Measurements from ENCODE around the gene IGF2.

Gene IGF2

DNA sequence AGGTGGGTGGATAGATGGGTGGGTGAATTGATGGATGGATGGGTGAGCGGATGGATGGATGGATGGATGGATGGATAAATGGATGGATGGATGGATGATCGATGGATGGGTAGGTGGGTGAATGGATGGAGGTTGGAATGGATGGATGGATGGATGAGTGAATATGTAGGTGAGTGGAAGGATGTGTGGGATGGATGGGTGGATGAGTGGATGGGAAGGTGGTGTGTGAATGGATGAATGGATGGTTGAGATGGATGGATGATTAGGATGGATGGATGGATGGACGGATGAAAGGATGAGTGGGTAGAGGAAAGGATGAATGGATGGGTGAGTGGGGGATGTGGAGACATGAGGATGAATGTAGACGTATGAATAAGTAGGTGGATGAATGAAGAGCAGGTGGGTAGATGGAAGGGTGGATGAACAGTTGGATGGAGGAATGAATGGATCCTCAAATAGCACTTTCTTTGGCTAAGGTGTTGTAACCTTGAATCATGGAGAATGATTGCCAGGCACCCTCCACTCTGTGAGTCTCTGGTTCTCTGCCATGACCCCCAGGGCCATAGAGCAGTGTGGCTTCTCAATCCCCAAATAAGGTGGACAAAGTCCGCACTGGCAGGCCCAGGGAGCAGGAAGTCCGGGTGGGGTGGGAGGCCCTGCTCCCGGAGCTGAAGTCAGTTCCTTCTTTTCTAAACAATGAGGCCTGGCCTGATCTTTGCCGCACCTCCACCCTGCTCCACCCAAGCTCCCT lies 36.9 kb downstream of the IGF2 start:
- DNase-seq = no peak

DNA sequence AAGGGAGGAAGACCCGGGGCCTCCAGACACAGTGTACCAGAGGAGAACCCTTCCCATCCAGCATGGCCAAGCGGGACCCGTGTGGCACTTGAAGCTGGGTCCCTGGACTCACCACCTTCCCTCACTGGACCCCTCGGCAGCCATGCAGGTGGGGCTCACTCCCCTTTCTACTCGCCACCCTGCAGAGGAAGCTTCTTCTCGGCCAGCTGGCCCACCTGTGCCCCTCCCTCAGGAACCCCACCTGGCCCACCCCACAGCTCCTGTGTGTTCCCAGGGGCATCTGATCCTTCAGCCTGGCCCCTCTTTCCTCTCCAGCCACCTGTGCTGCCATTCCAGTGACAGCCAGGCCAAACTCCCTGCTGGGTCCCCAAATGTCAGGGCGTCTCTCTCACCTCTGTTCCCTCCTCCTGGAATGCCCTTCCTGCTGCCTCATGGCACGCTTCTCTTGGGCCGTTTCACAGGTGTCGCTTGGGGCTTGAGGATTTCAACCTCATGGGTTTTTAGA lies 38.0 kb downstream of the IGF2 start:
- DNase-seq = no peak

DNA sequence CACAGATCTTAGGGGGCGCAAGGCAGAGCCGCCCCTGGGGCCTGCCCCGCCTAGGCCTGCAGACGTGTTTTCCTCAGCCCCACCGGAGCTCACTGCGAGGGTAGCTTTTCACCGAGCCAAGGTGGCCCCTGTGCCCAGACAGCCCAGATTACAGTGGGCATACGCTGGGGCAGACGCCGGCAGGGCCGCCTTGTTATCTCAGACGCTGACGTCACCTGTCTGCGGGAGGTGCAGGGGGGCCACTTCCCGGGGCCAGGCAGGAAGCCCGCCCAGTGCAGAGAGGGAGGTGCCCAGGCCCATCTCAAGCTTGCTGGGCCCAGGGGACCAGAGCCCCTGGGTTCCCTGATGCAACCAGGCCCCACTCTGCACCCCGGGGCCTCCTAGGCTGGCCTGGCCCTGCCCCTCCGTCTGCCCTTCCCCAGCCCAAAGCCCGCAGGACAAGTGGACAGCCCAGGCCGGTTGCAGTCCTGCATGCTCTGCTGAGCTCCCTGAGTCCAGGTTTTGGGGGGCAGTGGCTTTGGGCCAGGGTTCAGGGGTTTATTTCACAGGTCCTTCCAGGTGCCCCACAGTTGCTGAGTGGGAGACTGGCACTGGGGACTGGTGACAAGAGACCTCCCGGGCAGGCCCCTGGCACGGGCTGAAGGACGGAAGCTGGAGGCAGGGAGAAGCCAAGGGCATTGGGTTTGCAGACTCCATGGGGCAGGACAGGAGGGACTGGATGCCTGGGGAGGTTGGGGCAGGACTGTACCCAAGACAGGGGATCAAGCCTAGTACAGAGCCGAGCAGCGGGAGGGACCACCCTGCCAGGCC lies 38.6 kb downstream of the IGF2 start:
- DNase-seq = no peak

DNA sequence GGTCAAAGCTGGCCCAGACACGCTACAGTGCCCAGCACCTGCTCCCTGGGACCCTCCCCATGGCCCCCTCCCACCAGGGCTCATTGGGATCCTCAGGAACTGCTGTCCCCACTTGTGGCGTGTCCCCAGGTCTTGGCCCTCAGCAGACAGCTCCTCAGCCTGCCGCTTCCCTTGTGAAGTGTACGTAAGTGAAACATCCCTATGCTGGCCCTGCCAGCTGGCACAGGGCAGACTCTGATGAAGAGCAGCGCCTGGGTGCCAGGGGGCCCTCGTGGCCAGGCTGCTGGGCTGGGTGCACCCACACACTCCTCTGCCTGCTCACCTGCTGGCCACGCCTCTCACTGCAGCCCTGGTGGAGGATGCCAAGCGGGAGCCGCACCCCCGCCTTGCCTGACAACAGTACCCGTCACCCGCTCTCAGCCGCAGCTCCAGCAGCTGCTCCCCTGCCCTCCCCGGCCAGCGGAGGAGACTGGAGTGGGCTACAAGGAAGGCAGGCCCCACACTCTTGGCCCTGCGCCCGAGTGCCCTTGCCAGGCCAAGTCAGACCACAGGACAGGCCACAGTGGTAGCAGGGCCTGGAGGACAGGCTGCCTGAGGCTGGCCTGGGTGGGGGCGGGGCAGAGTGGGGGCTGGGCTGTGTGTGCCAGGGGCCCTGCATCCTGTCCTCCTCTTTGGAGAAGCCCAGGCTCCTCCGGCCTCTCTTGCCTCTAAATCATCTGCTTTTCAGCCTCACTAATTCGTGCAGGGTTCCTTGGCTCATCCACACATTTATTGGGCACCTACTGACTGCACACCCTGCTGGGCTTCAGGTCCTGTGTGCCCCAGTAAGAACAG lies 39.5 kb downstream of the IGF2 start:
- DNase-seq = no peak

DNA sequence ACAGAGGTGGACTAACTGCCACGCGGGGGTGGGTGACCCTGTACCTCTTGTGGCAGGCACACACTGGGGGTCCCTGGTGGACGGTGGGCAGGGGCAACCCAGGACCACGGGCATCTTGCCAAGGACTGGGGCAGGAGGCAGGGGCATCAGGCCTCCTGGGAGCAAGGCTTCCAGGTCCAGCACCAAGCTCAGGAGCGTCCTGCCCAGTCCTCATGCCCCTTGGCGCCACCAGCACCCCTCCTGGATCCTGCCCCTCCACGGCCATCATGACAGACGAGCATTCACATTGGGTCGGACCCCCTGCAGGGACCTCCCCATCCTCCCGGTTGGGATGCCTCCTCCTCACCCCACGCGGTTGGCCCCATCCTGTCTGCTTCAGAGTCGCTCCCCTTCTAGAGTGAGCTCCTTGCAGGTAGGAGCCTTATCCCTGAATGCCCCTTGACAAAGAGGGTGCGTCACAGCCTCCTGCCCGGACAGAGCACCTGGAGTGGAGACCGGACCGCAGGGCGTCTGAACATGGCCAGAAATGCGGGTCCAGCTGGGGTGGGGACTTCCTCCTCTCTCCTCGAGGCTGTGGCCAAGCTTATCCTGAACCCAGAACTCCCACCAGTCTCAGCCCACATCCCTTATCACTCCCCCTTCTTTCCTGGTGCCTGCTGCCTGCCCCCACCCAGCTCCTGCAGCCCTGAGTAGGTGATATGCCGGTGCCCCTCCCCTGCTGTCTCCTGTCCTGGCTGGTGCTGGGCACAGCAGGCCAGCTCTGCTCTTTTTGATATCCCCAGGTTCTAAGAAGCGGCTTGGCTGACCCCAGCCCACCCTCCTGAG lies 40.3 kb downstream of the IGF2 start:
- DNase-seq = no peak

DNA sequence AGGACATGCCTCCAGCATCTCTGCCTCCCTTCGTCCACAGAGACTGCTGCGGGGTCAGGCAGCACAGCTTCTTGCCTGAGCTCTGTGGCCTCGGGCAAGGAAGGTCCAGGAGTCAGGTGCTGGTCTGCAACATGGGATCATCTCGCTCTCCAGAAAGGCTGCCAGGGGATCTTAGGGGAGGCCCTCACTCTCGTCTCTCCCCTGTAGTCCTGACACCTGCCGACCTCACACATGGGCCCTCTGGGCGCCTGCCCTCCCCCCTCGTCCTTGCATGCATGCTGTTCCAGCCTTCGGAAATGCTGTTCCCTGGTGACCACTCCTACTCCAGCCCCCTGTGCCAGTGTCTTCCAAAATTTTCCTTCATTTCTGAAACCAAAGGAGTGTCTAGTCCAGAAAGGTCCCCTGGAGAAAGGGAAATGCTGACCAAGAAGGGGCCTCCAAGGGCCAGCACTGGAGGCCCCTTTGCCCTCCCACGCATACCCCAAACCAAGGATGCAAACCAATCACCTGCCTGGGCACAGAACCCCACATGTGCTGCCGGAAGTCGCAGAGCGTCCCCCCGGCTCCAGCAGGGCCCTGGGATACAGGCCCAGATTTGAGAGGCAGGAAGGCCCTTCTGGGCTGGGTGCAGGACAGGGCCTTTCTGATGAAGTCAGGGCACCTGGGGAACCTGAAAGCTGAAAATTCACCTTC lies 41.0 kb downstream of the IGF2 start:
- DNase-seq = no peak

DNA sequence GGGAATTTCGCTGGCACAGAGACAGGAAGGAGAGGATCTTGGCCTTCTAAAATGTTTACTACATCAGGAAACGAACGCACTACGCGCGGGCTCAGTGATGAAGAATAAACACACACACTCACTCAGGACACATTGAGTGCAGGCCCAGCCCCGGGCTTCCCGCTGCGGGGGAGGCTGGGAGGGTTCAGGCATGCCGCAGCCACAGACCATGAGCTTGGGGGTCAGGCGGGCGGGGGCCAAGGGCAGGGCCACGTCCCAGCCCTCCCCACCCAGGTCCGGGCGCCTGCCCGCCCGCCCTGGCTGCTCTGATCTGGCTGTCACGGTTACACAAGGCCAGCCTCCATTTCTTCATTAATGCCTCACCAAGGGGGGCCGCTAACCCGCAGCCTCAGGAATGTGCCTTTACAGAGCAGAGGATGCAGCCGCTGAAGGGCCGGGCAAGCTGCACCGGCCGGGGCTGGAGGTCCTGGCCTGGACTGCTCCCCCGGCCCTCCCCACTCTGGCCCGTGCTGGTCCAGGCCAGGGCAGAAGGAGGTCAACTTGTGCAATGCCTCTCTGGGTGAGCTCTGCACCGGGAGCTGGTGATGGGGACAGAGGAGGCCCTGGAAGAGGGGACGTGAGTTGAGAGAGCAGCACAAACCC lies 41.7 kb downstream of the IGF2 start:
- DNase-seq = no peak

DNA sequence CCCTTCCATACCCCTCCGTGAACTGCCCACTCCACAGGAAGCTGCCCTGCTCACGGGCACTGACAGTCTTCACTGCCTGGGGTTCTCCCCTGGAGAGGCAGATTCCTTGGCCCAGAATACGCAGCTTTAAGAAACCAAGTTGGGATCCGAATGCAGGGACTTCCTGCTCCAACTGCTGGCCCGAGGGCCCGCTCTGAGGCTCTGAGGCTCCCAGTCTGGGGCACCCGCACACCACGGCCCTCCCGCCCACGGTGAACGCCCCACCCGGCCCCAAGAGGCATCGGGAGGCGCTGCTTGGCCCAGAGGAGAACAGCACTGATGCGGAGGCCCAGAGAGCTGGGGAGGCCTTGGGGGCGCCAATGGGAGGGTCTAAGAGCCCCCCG lies 42.3 kb downstream of the IGF2 start:
- DNase-seq = no peak

DNA sequence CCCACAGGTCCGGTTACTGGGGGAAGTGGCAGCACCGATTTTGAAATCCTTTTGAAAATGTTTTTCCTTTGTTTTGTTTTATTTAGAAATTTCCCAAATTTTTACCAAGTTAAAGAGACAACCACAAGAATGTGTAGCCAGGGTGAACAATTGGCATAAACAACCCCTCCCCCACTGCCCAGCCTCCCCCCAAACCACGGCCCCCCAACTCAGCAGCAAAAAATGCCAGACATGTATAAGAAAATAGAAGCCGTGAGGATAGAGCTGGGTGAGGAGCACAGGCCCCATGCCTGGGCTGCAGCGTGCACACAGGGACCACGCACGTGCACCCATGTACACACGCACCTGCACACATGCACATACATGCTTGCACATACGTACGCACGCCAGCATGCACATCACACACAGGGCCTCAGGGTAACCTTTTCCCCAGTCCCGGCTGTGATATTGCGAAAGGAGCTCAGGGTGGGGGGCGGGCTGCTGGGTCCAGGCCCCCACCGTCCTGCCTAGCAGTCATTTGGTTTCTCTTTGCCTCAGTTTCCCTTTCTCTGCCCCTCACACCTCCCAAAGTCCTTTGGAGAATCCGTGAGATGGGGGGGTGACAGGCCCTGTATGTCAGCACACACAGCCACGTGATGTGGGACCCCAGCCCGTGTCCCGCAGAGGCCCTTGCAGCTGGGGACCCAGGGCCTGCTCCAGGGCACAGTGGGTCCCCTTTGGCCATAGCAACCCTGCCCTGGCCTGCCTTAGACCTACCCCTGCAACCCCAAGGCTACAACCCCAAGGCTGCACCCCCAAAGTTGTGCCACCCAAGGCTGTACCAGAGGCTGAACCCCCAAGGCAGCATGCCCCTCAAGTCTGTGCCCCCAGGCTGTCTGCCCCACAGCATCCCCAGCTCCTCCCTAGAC lies 42.9 kb downstream of the IGF2 start:
- no peak for DNase-seq

DNA sequence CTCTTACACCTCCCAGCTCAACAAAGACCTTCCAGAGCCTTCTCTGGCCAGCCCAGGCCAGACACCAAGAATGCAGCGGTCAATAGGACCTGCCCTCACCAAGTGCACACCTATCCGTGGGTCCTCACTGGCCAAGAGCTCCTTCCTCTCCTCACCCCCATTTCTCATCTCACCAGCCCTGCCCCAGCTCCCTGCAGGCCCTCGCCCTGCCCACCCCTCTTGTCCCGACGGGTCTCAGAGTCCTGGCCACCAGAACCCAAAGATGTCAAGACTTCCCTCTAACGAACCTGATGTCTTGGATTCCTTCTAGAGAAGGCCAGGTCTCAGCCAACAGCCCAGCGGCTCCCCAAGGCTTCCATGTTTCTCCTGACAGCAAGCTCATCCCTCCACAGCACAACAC lies 43.6 kb downstream of the IGF2 start:
- DNase-seq = no peak

DNA sequence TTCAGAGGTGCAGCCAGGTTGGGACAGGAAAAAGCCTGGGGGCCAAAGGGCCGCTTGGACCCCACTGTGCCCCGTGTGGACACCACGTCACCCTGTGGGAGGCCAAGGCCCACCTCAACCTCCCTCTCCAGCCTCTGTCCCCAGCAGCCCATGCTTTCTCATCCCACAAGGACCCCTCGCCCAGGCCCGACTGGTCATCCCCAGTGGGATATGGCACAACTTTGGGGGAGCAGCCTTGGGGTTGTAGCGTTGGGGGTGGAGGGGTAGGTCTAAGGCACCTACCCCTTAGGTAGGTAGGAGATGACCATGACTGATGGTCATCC lies 44.0 kb downstream of the IGF2 start:
- no peak for DNase-seq

DNA sequence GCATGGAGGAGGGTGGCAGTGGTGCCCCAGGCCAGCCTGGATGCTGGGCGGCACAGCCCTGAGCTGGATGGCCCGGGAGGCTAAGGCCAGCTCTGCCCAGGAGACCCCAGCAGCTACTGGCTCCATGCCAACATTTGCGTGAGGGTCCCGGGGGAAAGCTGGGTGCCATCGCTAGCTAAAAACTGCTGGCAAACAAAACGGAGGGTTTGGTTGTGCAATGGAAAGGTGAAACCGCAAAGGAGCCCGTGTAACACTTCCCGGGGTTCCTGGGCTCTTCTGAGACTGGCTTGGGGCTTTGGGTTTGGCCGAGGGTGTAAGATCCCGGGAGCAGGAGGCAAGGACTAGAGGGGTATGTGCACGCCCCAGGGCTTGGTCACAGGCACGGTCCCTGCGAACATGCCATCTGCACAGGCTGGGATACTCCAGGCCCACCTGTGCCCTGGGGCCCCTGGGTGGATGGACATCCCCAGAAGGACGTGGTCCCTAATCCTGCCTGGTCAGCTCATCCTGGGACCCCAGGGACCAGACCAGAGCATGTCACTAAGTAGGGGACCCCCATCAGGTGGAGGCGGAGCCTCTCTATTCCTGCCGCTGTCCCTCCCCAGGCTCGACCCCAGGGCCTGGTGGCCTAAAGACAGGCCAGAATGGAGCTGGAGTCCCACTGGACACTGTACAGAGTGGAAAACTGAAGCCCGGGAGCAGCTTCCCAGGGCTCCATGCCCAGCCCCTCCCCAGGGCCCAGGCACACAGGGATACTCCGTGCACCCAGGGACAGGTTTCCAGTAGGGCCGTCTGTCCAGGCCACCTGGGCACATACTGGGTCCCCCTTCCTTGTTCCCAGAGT lies 44.6 kb downstream of the IGF2 start:
- no peak for DNase-seq

DNA sequence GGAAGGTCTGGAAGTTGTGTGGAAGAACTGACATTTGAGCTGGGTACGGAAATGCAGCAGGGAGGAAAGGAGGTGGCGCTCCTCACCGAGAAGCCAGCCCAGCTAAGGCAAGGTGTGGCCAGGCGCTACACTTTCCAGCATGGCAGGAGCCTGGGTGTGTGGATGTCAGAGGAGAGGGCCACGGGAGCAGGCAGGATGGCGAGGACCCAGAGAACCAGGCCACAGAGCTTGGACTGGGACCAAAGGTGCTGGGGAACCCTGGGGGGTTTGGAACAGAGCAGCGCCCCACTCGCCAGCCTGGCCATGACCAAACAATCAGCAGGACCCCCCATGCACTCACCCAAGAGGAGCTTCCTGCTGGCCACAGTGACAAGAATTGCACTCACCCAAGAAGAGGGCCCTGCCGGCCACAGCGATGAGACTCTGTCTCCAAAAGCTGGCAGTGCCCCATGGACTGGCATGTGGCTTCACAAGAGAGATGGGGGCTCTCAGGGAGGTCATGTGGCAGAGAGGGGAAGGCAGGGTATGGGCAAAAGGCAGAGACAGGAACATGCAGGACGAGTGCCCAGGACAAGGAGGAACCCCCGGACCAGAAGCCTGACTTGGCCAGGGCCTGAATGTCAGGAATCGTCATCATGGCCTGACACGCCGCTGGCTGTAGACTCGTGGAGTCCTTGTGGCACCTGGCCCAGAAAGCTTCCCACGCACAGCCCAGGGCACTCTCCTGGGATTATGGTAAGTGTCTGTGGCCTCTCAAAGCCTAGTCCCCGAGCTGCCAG lies 45.4 kb downstream of the IGF2 start:
- no peak for DNase-seq

DNA sequence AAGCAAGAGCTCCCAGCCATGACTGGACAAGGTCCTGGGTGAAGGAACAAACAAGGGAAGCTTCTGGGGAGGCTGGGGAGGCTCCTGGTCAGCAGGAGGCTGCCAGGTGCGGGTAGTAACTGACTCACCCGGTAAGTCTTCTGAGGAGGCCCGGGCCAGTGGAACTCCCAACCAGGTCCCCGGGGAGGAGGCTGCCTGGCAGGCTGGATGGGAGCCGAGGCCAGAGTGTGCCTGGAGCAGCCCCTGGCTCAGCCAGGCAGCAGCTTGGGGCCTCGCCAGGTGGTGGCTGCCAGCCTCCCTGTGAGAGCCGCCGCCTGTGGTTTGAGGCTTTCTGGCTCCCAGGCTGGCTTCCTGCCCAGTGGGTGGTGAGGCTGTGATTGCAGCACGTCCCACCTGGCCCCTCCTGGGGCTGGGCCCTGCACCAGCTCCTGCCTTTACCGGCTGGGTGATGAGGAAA lies 46.2 kb downstream of the IGF2 start:
- peak; percentile 63 for DNase-seq

DNA sequence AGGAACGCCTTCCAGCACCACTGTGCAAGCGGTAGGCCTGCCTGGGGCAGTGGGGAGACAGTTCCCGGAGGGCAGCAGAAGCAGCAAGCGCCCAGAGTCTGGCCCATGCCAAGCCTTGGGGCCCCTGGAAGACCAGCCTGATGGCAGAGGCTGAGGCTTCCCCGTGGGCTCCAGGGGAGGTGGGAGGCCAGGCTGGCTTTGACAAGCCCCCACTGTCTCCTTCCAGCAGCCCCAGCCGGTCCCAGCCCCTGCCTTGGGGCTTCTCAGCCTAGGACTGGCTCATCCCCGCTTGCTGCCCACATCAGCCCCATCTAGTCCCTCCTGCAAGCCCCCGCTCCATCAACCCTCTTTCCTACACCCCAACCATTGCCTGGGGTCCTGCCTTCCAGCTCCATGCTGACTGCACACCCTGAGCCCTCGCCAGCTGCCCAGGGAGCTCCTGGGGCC lies 46.7 kb downstream of the IGF2 start:
- DNase-seq = no peak

DNA sequence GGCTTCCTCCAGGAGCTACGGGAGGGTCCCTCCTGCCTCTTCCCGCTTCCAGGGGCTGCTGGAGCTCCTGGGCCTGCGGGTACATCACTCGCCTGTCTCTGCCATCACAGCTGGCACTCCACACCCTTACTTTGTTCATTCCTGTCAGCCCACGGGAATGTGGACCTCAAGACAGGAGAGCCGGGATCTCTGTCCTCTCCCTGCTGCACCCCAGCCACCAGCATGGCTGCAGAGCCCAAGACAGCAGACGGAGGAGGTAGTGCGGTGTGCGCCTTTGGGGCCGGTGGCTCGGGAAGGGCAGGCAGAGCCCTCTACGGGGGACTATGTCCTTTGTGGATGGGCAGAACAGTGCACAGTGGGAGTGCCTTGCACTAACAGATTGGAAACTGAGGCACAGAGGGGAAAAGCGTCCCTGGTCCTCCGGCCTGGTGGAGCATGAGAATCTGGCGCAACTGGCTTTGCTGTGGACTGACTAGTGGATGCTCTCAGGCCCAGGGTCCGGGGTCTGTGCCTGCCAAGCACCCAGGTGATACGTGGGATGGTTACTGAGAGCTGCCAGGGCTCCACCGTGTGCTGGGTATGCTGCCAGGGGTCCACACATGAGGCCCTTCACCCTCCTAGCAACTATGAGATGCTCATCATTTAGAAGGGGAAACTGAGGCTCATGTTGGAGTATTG lies 47.3 kb downstream of the IGF2 start:
- DNase-seq = no peak

DNA sequence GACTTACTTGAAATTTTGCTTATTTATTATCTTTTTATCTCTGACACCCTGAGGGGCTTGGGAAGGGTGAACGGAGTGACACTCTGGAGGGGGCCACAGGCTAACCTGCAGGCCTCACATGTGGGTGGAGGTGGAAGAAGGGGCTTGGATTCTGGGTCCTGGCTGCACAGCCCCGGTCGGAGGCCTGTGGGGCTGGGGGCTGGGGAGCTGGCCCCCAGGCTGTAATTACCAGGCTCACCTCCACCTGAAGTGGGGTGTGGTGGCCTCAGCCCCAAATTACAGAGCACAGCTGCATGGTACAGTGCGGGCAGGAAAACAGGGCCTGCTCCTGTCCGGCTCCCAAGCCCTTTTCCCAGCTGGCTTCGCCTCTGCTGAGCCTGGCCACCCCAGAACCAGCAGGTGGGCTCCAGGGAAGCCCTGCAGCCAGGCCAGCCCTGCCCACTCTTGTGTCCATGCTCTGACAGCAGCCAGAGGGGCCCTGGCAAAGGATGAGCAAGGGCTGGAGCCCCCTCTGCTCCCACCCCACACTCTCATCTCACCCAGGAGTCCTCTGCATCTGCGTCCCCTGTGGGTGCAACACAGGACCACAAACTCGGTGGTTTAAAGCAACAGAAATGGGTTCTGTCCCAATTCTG lies 48.0 kb downstream of the IGF2 start:
- DNase-seq = no peak
